Head of caudate nucleus (tissue), 42 donors: ENCODE data around the gene KRTAP10-2.

Experiments used
- DNase-seq, 42 donors: peaks; one replicate each; pipeline versions ENCODE4 v3.0.0 to v3.0.0-alpha.2; 2020 to 2021; ENCODE audit warnings: mixed read lengths in 7 of 42
- intact Hi-C: fragments of 100-400 bp; cut with DNase I; formaldehyde crosslinking; loops from one replicate; pipeline ENCODE4 v1.15.0; 2022

Gene KRTAP10-2

DNA sequence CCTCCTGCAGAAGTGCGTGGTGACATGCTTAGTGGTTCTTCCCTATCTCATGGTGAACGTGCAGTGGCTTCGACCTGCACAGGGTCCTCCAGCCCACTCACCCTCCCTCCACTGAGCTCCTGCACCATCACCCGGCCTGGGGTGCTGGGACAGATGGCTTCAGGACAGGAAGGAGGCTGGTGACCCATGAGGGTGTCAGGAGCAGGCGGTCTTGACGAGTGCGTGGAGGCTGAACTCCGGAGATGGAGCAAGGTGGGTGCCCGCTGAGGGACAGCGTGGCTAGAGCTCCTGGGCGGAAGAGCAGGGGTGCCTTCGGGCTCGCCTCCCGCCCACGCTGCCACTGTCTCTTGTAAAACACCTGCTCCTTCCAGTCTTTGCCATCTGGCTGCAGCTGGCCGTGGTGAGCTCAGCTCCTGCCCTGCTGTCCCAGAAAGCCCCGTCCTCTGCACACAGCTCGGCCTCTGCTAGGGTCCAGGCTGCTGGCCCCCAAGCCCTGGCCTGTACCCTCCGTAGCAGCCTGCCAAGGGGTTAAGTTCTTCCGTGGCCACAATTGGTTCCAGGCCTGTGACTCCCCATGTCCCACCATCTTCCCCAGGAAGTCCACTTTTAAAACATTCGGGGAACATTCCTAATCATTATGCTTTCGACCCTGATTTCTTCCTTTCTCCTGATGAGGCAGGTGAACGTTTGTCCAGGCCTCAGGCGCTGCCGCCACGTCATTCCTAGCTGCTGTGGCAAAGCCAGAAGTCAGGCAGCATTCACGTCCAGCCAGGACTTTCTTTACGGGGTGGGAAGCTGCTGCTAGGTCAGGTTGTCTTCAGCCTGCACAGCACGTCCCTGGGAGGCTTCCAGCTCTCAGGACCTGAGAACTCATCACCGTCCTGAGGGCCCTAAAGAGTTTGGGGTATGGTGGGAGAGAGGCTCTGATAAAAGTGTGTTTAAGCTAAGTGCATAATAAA, 19.4 kb downstream of the KRTAP10-2 start:
- peak in 12 of 42 donors; percentile 0 to 30 (median 12) for DNase-seq
- intact Hi-C loops: no loop called here

DNA sequence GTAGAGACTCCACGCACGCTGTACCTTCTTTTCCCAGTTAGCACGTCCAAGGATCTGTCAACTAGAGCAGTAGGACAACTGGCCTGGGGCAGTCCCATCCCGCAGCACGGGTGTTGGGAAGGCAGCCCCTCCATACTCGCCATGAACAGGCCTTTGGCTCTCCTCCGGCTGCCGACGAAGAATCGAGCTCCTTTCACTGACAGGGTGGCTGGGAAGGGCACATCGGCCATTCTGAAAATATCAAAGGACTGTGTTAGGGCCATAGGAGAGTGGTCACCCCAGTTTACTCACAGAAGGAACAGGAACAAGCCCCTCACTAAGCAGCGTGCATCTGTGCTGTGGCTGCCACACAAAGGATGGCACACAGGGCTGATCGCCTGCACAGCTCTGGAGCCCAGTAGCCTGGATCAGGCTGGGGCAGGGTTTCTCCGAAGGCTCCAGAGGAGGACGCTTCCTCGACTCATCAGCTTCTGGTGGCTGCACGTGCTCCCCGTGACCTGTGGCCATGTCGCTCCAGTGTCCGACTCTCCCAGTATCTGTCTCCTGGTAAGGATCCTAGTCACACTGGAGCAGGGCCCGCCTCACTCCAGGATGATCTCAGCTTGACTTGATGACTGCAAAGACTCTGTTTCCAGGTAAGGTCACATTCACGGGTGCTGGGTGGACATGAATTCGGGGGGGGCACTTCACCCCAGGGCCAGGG, 20.3 kb downstream of the KRTAP10-2 start:
- intact Hi-C loops: no loop called here
- DNase-seq: peak in 12 of 42 donors; percentile 0 to 36 (median 6)

DNA sequence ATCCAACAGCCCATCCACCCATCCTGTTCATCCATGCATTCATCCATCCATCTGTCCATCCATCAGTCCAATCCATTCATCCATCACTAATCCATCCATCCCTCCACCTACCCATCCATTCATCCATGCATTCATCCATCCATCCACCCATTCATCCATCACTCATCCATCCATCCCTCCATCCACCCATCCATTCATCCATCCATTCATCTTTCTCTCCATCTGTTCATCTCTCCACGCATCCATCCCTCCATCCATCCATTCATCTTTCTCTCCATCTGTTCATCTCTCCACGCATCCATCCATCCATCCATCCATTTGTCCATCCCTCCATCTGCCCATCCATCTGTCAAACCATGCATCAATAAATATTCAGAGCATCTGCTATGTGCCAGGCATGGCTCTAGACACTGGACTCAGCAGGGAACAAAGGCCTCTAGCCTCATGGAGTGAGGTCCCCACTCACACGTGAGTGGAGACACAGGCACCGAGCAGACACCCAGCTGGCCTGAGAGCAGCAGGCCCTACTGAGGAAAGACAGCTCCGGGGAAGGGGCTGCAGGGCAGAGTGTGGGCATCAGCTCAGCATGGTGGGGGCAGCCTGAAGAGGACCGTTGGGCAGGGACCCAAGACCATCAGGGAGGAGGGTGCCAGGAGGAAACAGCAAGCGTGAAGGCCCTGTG, 20.9 kb downstream of the KRTAP10-2 start:
- intact Hi-C loops: no loop called here
- DNase-seq: peak in 10 of 42 donors; percentile 0 to 14 (median 3)

GRCh38 chr21:44529503-44530125, 21.7 kb downstream of the KRTAP10-2 start:
- peak in 12 of 42 donors; percentile 0 to 15 (median 5) for DNase-seq
- intact Hi-C loops: no loop called here

DNA sequence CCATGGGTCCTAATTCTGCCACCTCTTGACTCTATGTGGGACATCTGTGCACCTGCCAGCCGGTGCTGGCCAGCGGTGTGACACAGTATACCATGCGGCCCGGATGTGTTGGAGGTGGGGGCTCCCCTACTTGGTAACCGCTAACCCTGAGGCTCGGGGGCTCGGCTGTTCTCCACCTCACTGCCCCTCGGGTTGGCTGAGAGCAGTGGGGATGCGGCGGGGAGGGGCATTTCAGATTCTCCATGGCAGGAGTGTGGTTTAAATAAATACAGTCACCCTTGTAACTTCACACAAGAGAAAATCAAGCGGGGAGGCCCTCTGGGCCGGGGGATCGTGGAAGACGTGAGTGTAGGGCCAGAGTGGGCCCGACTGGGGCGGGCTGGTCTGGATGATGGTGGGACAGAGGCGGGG, 22.3 kb downstream of the KRTAP10-2 start:
- DNase-seq: peak in 12 of 42 donors; percentile 3 to 35 (median 7)
- intact Hi-C loops: no loop called here

DNA sequence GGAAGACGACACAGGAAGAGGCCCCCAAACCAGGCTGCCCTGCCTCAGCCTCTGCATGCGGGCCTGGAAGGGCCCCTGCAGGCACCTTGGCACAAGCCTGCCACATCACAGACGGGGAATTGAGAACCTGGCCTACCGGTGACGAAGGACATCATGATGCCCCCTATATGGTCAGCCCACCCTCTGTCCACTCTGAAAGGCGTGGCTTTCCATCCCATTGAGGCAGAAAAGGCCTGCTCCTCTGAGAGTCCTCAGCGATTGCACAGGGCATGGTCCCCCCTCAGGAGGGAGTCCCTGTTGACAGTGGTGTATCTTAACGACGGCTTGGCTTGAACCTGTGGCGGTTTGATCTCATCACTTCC, 22.7 kb downstream of the KRTAP10-2 start:
- DNase-seq: peak in 5 of 42 donors; percentile 0 to 9 (median 2)
- intact Hi-C loops: no loop called here

GRCh38 chr21:44527983-44528633, 23.2 kb downstream of the KRTAP10-2 start:
- DNase-seq: peak in 9 of 42 donors; percentile 0 to 19 (median 7)
- intact Hi-C loops: no loop called here

DNA sequence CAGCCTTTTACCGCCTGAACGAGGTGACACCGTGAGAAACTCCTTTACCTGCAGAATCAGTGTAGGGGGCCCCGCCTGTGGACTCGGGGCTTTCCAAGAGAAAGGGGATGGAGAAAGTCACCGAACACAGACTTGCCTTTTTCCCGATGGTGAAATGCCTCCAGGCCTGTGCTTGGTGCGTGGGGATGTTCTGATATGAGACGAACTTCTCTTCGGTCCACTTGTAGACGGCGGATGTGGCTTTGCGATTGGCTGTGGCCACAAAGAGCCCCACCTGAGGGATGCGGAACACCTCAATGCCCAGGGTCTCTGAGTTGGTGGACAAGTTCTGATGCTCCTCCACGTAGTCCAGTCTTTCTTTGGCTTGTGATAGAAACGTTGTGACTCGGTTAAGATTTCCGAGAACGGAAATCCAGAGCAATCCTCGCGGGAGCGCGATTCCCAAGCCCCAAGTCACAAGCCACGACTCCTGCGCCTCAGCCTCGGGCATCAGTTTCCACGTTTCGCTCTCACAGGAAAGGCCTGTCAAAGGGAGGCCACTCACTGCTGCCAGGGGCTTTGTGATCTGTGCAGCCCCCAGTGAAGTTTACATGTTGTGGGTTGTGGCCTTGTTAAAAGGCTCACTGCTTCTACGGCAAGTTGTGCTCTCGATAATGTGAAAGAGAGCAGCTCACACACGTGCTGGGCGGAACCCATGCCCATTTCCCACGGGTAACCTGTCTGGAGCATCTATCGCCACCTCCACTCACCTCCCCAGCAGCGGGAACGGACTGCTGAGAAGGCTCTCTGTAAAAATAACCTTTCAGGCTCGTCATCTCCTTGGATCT, 23.9 kb downstream of the KRTAP10-2 start:
- peak in 11 of 42 donors; percentile 3 to 34 (median 6) for DNase-seq
- intact Hi-C loops: no loop called here

GRCh38 chr21:44526096-44526997, 25.0 kb downstream of the KRTAP10-2 start:
- peak in 12 of 42 donors; percentile 2 to 41 (median 8) for DNase-seq
- intact Hi-C loops: no loop called here

GRCh38 chr21:44525391-44526095, 25.8 kb downstream of the KRTAP10-2 start:
- DNase-seq: peak in 10 of 42 donors; percentile 4 to 44 (median 16)
- intact Hi-C loops: no loop called here

DNA sequence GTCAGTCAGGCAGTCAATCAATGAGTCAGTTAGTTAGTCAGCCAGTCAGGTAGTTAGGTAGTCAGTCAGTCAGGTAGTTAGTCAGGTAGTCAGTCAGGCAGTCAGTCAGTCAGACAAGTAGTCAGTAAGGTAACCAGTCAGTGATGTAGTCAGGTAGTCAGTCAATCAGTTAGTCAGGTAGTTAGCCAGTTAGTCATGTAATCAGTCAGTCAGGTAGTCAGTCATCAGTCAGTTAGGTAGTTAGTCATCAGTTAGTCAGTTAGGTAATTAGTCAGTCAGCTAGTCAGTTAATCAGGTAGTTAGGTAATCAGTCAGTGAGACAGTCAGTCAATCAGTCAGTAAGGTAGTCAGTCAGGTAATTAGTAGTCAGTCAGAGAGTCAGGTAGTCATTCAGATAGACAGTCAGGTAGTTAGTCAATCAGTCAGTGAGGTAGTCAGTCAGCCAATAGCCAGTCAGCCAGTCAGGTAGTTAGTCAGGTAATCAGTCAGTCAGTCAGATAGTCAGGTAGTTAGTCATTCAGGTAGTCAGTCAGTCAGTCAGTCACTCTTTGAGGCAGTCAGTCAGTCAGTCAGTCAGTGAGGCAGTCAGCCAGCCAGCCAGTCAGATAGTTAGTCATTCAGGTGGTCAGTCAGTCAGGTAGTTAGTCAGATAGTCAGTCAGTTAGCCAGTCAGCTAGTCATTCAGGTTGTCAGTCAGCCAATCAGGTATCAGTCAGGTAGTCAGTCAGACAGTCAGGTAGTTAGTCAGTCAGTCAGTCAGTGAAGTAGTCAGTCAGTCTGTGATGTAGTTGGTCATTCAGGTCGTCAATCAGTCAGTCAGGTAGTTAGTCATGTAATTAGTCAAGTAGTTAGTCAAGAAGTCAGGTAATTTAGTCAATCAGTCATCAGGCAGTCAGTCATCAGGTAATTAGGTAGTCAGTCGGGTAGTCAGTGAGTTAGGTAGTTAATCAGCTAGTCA, 26.6 kb downstream of the KRTAP10-2 start:
- intact Hi-C loops: no loop called here
- no peak for DNase-seq

- intact Hi-C loops: no loop called here
- DNase-seq: peak in 1 of 42 donors; percentile 2
These were observed 27.5 kb downstream of the KRTAP10-2 start for GRCh38 chr21:44523567-44524413.

DNA sequence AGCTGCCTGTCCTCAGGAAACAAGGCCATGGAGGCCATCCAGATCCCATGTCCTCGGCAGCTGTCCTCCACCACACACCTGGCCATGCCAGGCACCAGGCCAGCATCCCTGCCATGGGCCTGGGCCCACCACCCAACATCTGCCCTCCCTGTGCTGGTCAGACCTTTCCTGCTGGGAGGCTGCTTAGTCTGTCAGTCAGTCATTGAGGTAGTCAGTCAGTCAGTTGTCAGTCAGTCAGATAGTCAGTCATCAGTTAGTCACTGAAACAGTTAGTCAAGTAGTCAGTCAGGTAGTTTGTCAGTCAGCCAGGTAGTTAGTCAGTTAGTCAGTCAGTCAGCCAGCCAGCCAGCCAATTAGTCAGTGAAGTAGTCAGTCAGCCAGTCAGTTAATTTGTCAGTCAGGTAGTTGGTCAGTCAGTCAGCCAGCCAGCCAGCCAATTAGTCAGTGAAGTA, 28.5 kb downstream of the KRTAP10-2 start:
- intact Hi-C loops: no loop called here
- peak in 9 of 42 donors; percentile 0 to 25 (median 8) for DNase-seq
